ENCODE measurements around the gene RARA.
"Not testable (repeated sequence)": the region's sequence is repeated elsewhere in the genome, so short reads cannot be mapped to it uniquely, and the experiment has no call there.

Gene RARA

GRCh38 chr17:40382251-40382650 is 73.3 kb downstream of the RARA start:
- no peak for DNase-seq

GRCh38 chr17:40386555-40386954 is 77.6 kb downstream of the RARA start:
- not testable (repeated sequence) for DNase-seq

GRCh38 chr17:40399185-40399584 is 90.2 kb downstream of the RARA start:
- peak; percentile 40 for DNase-seq

GRCh38 chr17:40402668-40403067 is 93.7 kb downstream of the RARA start:
- DNase-seq: no peak

GRCh38 chr17:40404003-40404402 is 95.0 kb downstream of the RARA start:
- DNase-seq: no peak

All from activated T-cell treated with anti-CD3 and anti-CD28 coated beads, Interleukin-2, amount 50 U/mL, for 1 hour (primary cell).